Daoy (cell line): ENCODE measurements around the gene SPRTN. TPM values are rescaled to one million over a fixed set of nuclear protein-coding genes. Genes with fewer than 3 reads are reported as not detected.

ENCODE experiments used
- total RNA-seq: library from RNA; depleted of rRNA; stranded (reverse); fragments of >200 nt; shearing (Covaris generic); gene quantifications from 2 replicates; pipeline ENCODE4 v1.2.3, GENCODE V29; 2014; rRNA removed

Gene SPRTN
- total RNA-seq, 1 experiment from 2014 or later: 18.3 TPM

Other genes starting within 250 kb of the SPRTN start
- 0.17 TPM in 1 of 2 replicates, not detected in the other for gene TRIM67, start 176.2 kb upstream of the SPRTN start, total RNA-seq
- gene GNPAT, start 97.1 kb upstream of the SPRTN start, total RNA-seq: 65.1 and 67.3 TPM in 2 replicates
- gene EXOC8, start 441 bp upstream of the SPRTN start, total RNA-seq: 4.9 and 7.0 TPM in 2 replicates
- 25.2 and 37.4 TPM in 2 replicates for gene EGLN1, start 84.0 kb downstream of the SPRTN start, total RNA-seq
- 35.2 and 36.5 TPM in 2 replicates for gene TSNAX, start 190.4 kb downstream of the SPRTN start, total RNA-seq